AG09309 (cell line): ENCODE data around the gene ELF3.
"Not testable (repeated sequence)": the region's sequence is repeated elsewhere in the genome, so short reads cannot be mapped to it uniquely, and the experiment has no call there.

Source experiments
- DNase-seq: peaks from one replicate; pipeline ENCODE4 v3.0.0-alpha.2; 2010; ENCODE audit warnings: low read depth
- H3K4me3 ChIP-seq: 2 replicates; pipeline ENCODE4 v1.5.1; 2011; ENCODE audit warnings: mild to moderate bottlenecking, low read depth, low read length, moderate library complexity; ENCODE audit not compliant: control insufficient read depth
- TF ChIP-seq, protein P1 (sequence below): IDR thresholded peaks from 2 replicates; pipeline ENCODE4 v1.5.1; 2011; ENCODE audit warnings: mild to moderate bottlenecking, low read depth, low read length, inconsistent platforms; ENCODE audit not compliant: insufficient read depth, control insufficient read depth; ENCODE audit errors: missing control alignments

The ELF3 gene

DNA sequence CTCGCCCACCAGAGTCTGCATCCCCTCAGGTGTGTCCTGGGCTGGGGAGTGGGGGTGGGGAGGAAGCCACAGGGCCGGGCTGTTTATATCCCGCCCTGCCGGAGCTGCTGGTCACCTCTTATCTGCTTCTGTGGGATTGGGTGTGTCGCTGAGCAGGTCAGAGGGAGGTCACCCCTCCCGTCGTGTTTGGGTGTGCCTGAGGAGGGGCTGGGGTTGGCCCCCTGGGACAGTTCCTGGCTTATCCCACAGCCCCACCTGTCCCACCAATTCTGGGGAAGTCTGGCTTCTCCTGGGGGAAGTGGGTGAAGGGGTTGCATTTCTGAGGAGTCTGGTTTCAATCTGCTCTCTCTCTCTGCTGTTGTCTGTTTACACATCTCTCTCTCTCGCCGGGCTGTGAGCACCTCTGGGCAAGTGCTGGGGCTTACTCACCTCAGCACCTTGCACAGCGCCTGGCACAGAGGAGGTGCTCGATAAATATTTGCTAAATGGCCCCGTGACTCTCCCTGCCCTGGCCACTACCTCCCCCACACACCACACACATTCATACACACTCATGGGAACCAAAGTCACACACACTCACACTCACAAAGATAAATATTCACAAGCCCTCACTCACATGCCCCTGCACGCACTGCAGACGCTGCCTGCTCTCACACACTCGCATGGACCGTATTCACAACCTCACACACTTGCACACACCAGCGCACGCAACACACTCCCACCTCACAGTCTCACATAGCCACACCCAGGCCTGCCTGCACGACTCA, 8.3 kb downstream of the ELF3 start:
- no peak for DNase-seq
- TF ChIP-seq, protein P1, sequence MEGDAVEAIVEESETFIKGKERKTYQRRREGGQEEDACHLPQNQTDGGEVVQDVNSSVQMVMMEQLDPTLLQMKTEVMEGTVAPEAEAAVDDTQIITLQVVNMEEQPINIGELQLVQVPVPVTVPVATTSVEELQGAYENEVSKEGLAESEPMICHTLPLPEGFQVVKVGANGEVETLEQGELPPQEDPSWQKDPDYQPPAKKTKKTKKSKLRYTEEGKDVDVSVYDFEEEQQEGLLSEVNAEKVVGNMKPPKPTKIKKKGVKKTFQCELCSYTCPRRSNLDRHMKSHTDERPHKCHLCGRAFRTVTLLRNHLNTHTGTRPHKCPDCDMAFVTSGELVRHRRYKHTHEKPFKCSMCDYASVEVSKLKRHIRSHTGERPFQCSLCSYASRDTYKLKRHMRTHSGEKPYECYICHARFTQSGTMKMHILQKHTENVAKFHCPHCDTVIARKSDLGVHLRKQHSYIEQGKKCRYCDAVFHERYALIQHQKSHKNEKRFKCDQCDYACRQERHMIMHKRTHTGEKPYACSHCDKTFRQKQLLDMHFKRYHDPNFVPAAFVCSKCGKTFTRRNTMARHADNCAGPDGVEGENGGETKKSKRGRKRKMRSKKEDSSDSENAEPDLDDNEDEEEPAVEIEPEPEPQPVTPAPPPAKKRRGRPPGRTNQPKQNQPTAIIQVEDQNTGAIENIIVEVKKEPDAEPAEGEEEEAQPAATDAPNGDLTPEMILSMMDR: no peak
- H3K4me3 ChIP-seq: no peak overlapping the region

DNA sequence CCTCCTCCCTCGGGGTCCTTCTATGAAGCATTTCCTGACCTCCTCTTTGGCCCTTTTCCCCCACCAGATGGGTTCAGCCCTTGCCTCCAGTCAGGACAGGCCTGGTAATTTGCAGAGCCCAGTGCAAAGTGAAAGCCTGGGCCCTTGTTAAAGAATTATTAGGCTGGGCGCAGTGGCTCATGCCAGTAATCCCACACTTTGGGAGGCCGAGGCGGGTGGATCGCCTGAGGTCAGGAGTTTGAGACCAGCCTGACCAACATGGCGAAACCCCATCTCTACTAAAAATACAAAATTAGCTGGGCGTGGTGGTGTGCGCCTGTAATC, 8.8 kb downstream of the ELF3 start:
- not testable (repeated sequence) for H3K4me3 ChIP-seq, DNase-seq

DNA sequence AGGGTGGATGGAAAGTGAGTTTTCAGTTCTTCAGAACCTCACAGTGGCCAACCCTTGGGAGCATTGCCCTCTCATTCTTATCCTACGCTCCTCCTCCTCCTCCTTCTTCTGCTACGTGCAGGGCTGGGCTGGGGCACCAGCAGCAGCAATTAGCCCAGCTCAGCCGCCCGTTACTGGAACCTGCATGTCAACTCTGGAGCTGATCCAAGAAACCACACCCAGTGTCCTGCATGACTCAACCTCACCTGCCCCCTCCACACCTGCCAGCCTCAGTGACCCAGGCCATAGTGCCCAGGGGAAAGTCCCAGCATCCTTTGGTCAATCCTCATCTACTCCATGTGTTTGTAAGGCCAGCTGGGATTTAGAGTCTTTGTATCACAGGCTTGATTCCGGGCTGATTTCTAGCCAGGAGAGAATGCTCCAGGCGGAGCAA, 12.6 kb downstream of the ELF3 start:
- TF ChIP-seq, protein P1: no peak
- no peak for DNase-seq

DNA sequence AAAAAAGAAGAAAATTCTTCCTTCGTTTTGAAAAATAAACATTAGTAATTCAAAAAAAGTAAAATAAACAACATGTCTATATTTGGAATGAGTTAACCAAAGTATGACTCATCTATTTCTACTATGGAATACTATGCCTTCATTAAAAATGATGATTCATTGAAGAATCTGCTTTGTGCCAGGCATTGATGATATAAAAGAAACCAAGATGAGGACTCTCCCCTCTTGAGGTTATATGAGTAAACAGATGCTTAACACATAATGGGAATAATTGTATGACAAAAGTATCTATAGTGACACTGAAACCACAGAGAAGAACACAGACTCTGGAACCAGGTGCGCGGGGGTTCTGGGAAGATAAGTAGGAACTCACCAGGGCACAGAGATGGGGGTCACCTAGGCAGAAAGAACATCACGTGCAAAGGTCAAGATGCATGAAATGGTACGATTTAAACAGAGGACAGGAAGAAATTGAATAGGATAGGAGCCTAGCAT, 18.8 kb downstream of the ELF3 start:
- TF ChIP-seq, protein P1: no peak
- no peak overlapping the region for H3K4me3 ChIP-seq
- peak; percentile 77 for DNase-seq

More for the DNA sequence above, 12.6 kb downstream of the ELF3 start:
- no peak overlapping the region for H3K4me3 ChIP-seq

DNA sequence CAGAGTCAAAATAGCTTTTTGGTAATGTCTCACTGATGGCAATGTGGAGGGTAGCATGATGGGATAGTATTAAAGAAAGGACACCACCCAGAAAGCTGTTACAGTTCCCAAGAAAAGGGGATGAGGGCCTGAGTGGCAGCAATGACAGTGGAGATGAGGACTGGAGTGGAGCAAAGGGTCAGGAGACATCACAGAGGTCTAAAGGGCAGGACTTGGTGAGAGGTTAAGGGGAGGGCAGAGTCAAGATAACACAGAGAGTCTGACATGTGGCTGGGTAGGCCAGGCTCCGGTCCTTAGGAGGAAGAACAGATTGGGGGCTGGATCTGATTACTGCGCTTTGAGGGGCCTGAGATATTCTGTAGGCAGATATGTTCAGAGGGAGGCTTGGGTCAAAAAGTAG, 19.3 kb downstream of the ELF3 start:
- no peak overlapping the region for H3K4me3 ChIP-seq
- TF ChIP-seq, protein P1: no peak
- no peak for DNase-seq

DNA sequence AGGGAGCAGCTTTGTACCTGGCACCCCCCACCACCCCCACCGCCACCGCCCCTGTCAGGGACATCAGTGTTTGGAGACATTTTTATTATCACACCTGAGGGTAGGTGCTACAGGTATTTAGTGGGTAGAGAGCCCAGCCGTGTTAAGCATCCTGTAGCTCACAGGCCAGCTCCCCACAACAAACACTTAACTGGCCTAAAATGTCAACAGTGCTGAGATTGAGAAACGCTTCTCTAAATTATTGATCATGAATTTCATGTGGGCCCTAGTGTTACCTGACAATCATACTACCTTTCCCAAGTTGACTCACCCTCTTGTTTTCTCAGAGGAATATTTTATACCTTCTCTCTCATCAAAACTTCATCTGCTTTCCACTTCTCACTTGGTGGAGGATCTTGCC, 21.4 kb downstream of the ELF3 start:
- TF ChIP-seq, protein P1: no peak
- no peak overlapping the region for H3K4me3 ChIP-seq
- no peak for DNase-seq

DNA sequence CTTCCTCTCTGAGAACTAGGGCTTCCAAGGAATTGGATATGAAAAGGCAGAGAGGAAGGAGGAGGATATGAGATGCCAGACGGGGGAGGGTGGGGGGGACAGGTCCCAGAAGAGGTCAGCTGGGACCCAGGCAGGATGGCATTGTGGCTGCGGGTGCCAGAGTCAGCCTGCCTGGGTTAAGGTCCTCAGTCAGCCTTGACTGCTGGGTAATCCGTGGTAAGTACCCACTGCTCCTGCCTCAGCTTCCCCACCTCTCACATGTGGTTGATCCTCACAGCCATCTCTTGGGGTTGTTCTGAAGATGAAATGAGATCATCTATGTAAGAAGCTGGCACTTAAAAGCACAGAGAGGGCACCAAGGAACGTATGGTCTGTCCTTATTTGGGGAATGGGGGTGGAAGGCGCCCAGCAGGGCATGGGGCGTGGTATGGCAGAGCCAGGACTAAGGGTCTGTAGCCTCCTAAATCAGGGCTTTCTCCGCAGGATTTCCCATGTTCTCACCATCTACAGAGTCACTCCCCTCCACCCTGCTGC, 23.8 kb downstream of the ELF3 start:
- TF ChIP-seq, protein P1: no peak
- DNase-seq: no peak
- H3K4me3 ChIP-seq: no peak overlapping the region
